H1 (cell line): ENCODE measurements around the gene SH3GL1.

Experiments used
- BRCA1 ChIP-seq: IDR thresholded peaks from 2 replicates; pipeline ENCODE4 v1.6.1; 2012; ENCODE audit warnings: low read depth, low read length, improper control_type of control experiment
- CTCF ChIP-seq, 3 experiments: IDR thresholded peaks; 1 replicate in 2 of 3; 2 replicates in 1 of 3; pipeline versions ENCODE4 v1.5.1 to v1.6.1; 2011; ENCODE audit warnings: low read length in 3 of 3, mild to moderate bottlenecking in 3 of 3, inconsistent platforms in 2 of 3, low read depth in 1 of 3, moderate library complexity in 1 of 3; ENCODE audit not compliant: insufficient read depth in 1 of 3; ENCODE audit errors: control extremely low read depth in 1 of 3
- EZH2 ChIP-seq: fragments of 200-600 bp; sonication (generic); IDR thresholded peaks from 2 replicates; pipeline ENCODE4 v1.7.1; 2012; ENCODE audit warnings: low read depth, mild to moderate bottlenecking, moderate library complexity, low read length, inconsistent platforms; ENCODE audit not compliant: severe bottlenecking
- GABPA ChIP-seq: IDR thresholded peaks from 2 replicates; pipeline ENCODE4 v1.6.1; 2011; ENCODE audit warnings: mild to moderate bottlenecking, low read length, moderate library complexity, borderline replicate concordance; ENCODE audit not compliant: insufficient read depth
- HDAC2 ChIP-seq, 2 experiments: fragments of 300-600 bp in 1 of 2; sonication (generic) in 1 of 2; IDR thresholded peaks; 2 replicates each; pipeline ENCODE4 v1.6.1; 2011 to 2012; ENCODE audit warnings: low read depth in 2 of 2, low read length in 2 of 2, mild to moderate bottlenecking in 2 of 2, moderate library complexity in 2 of 2, borderline replicate concordance in 1 of 2, inconsistent platforms in 1 of 2
- POLR2A ChIP-seq, 2 experiments: IDR thresholded peaks; 1 replicate in 1 of 2; 2 replicates in 1 of 2; pipeline ENCODE4 v1.6.1; 2011; ENCODE audit warnings: low read depth in 2 of 2, low read length in 2 of 2, mild to moderate bottlenecking in 2 of 2; ENCODE audit errors: control extremely low read depth in 1 of 2
- POLR2AphosphoS5 ChIP-seq: IDR thresholded peaks from 2 replicates; pipeline ENCODE4 v1.6.1; 2011; ENCODE audit warnings: low read depth, low read length

GRCh38 chr19:4432918-4433506 lies 32.7 kb upstream of the SH3GL1 start:
- TF ChIP-seq POLR2A (IDR thresholded peaks at IDR 0.05; ENCODE audit: control extremely low read depth in 1 of 2, low read depth in 2 of 2, low read length in 2 of 2) (no peak), GABPA (no peak), BRCA1 (no peak), HDAC2 (IDR thresholded peaks at IDR 0.05; ENCODE audit: borderline replicate concordance in 1 of 2, low read depth in 2 of 2, low read length in 2 of 2) (no peak), CTCF (IDR thresholded peaks at IDR 0.05; ENCODE audit: control extremely low read depth in 1 of 3, insufficient read depth in 1 of 3, low read depth in 1 of 3, low read length in 3 of 3) (no peak), POLR2AphosphoS5 (no peak; the same call in 1 of the 2 replicates), EZH2 (no peak)
